SU-DHL-6 (cell line): Measurements from ENCODE around the gene SLC38A9.

Experiments
- H2AFZ ChIP-seq: fragments of 200-600 bp; sonication (generic); 2 replicates; pipeline ENCODE4 v1.6.1; 2014; ENCODE audit warnings: low read depth, mild to moderate bottlenecking, moderate library complexity, mixed read lengths, antibody characterized with exemption, low read length; ENCODE audit not compliant: severe bottlenecking
- H3F3A ChIP-seq: fragments of 200-600 bp; shearing (Covaris generic); 2 replicates; pipeline ENCODE4 v1.6.0; 2016; ENCODE audit warnings: antibody characterized with exemption, mild to moderate bottlenecking; ENCODE audit not compliant: insufficient read depth
- H3K27ac ChIP-seq: fragments of 200-600 bp; sonication (generic); 2 replicates; pipeline ENCODE4 v1.5.1; 2016; ENCODE audit warnings: low read depth, mild to moderate bottlenecking, low read length, moderate library complexity, mixed read lengths
- H3K27me3 ChIP-seq: fragments of 200-600 bp; sonication (generic), shearing (Covaris generic); 2 replicates; pipeline ENCODE4 v1.6.0; 2014; ENCODE audit warnings: mild to moderate bottlenecking, low read length
- H3K36me3 ChIP-seq: fragments of 200-600 bp; sonication (generic); 2 replicates; pipeline ENCODE4 v1.6.1; 2014; ENCODE audit warnings: mild to moderate bottlenecking, low read length, mixed read lengths
- H3K4me2 ChIP-seq: fragments of 300-600, 200-600 bp; shearing (Covaris generic), sonication (generic); 2 replicates; pipeline ENCODE4 v1.6.0; 2014; ENCODE audit warnings: low read length, low read depth, mild to moderate bottlenecking; ENCODE audit not compliant: poor library complexity, severe bottlenecking
- H3K4me3 ChIP-seq: fragments of 200-600 bp; sonication (generic); 2 replicates; pipeline ENCODE4 v1.5.1; 2014; ENCODE audit warnings: antibody characterized with exemption, low read length, mild to moderate bottlenecking, mixed read lengths; ENCODE audit not compliant: insufficient read depth, poor library complexity, severe bottlenecking
- H3K79me2 ChIP-seq: fragments of 200-600 bp; sonication (generic); 2 replicates; pipeline ENCODE4 v1.6.1; 2014; ENCODE audit warnings: mild to moderate bottlenecking, low read length, moderate library complexity; ENCODE audit not compliant: insufficient read depth
- H3K9ac ChIP-seq: fragments of 200-600 bp; sonication (generic); 2 replicates; pipeline ENCODE4 v1.7.0; 2014; ENCODE audit warnings: mild to moderate bottlenecking, low read length
- H3K9me2 ChIP-seq: fragments of 200-600 bp; sonication (generic); replicated peaks from 2 replicates; pipeline ENCODE4 v1.6.1; 2014; ENCODE audit warnings: low read length; ENCODE audit not compliant: insufficient read depth
- H3K9me3 ChIP-seq: fragments of 200-600 bp; sonication (generic); 2 replicates; pipeline ENCODE4 v1.6.1; 2014; ENCODE audit warnings: low read length, mixed read lengths; ENCODE audit not compliant: insufficient read depth
- H4K20me1 ChIP-seq: fragments of 200-600 bp; sonication (generic); 2 replicates; pipeline ENCODE4 v1.6.1; 2014; ENCODE audit warnings: low read depth, mild to moderate bottlenecking, antibody characterized with exemption, low read length, moderate library complexity, mixed read lengths
- EZH2phosphoT487 ChIP-seq: fragments of 200-600 bp; sonication (generic), shearing (Covaris generic); conservative IDR thresholded peaks from 2 replicates; pipeline ENCODE4 v1.6.1; 2018; ENCODE audit warnings: mild to moderate bottlenecking, antibody characterized with exemption, low read length, moderate library complexity, mixed read lengths
- TF ChIP-seq, protein P1 (sequence below): fragments of 200-600 bp; sonication (generic); IDR thresholded peaks from one replicate; pipeline ENCODE4 v1.5.1; 2017; ENCODE audit warnings: antibody characterized with exemption, mild to moderate bottlenecking, low read length, moderate library complexity; ENCODE audit not compliant: insufficient read depth, poor library complexity, severe bottlenecking

The SLC38A9 gene

DNA sequence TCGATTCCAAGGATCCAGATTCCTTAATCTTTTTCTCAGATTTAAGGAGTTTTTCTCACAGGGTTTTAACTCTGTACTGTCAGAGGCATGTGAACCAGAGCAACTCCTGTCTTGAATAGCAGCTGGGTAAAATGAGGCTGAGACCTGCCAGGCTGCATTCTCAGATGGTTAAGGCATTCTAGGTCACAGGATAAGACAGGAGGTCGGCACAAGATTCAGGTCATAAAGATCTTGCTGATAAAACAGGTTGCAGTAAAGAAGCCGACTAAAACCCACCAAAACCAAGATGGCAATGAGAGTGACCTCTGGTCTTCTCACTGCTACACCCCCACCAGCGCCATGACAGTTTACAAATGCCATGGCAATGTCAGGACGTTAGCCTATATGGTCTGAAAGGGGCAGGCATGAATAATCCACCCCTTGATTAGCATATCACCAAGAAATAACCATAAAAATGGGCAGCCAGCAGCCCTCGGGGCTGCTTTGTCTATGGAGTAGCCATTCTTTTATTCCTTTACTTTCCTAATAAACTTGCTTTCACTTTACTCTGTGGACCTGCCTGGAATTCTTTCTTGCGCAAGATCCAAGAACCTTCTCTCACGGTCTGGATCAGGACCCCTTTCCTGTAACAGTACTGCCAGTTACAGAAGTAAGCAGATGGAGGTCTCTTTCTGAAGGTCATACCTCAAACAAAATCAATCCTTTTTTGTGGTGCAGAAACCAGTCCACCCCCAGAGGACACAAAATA is 87.1 kb downstream of the SLC38A9 start:
- Histone ChIP-seq H2AFZ (no peak overlapping the region), H3K9me3 (no peaks in the 10 kb centered on the region), H3K27me3 (no peaks in the 10 kb centered on the region), H3K79me2 (no peaks in the 10 kb centered on the region), H3K4me2 (no peak overlapping the region), H3K4me3 (no peak overlapping the region), H3F3A (no peaks in the 10 kb centered on the region), H3K36me3 (no peaks in the 10 kb centered on the region), H3K9ac (no peak overlapping the region), H4K20me1 (no peaks in the 10 kb centered on the region), H3K27ac (no peak overlapping the region), H3K9me2 (no peaks in the 10 kb centered on the region)
- TF ChIP-seq, protein P1, sequence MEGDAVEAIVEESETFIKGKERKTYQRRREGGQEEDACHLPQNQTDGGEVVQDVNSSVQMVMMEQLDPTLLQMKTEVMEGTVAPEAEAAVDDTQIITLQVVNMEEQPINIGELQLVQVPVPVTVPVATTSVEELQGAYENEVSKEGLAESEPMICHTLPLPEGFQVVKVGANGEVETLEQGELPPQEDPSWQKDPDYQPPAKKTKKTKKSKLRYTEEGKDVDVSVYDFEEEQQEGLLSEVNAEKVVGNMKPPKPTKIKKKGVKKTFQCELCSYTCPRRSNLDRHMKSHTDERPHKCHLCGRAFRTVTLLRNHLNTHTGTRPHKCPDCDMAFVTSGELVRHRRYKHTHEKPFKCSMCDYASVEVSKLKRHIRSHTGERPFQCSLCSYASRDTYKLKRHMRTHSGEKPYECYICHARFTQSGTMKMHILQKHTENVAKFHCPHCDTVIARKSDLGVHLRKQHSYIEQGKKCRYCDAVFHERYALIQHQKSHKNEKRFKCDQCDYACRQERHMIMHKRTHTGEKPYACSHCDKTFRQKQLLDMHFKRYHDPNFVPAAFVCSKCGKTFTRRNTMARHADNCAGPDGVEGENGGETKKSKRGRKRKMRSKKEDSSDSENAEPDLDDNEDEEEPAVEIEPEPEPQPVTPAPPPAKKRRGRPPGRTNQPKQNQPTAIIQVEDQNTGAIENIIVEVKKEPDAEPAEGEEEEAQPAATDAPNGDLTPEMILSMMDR: no peak
- no peak for TF ChIP-seq EZH2phosphoT487

DNA sequence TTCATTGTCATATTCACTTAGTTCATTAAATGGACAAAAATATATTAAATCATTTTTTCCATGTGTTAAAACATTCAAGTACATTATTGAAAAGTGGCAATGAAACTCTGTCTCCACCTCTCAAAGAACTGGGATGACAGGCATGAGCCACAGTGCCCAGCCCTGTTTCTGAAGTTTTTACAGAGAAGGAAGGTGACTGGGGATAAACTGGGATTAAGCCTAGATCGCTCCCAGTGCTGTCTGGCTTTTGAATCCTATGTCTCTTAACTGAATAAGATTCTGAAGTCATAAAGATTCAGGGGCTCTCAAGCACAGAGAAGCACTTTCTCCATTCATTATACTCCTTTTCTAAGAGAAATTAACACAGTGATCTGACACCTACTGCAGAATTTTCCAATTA is 88.3 kb downstream of the SLC38A9 start:
- Histone ChIP-seq H3K79me2 (no peaks in the 10 kb centered on the region), H3K4me2 (no peak overlapping the region), H3F3A (no peaks in the 10 kb centered on the region), H3K4me3 (no peak overlapping the region), H3K9me3 (no peaks in the 10 kb centered on the region), H3K27me3 (no peaks in the 10 kb centered on the region), H3K9me2 (no peaks in the 10 kb centered on the region), H3K9ac (no peak overlapping the region), H3K27ac (no peak overlapping the region), H3K36me3 (no peaks in the 10 kb centered on the region), H4K20me1 (no peaks in the 10 kb centered on the region), H2AFZ (no peak overlapping the region)
- TF ChIP-seq, protein P1: no peak
- no peak for TF ChIP-seq EZH2phosphoT487

GRCh38 chr5:55622460-55622859 is 89.7 kb downstream of the SLC38A9 start:
- Histone ChIP-seq H4K20me1 (no peaks in the 10 kb centered on the region), H3K27me3 (no peaks in the 10 kb centered on the region), H2AFZ (no peak overlapping the region), H3K36me3 (no peaks in the 10 kb centered on the region), H3K9me2 (no peaks in the 10 kb centered on the region), H3F3A (no peaks in the 10 kb centered on the region), H3K79me2 (no peaks in the 10 kb centered on the region), H3K4me3 (no peak overlapping the region), H3K27ac (no peak overlapping the region), H3K9me3 (no peaks in the 10 kb centered on the region), H3K9ac (no peak overlapping the region), H3K4me2 (no peak overlapping the region)
- TF ChIP-seq, protein P1: no peak
- no peak for TF ChIP-seq EZH2phosphoT487
